AG09319 (cell line): ENCODE data around the gene SGMS1.

Source experiments
- DNase-seq: peaks from one replicate; pipeline ENCODE4 v3.0.0-alpha.2; 2010; ENCODE audit warnings: low read depth; ENCODE audit errors: extremely low read depth
- CTCF ChIP-seq: IDR thresholded peaks from 2 replicates; pipeline ENCODE4 v1.5.1; 2011; ENCODE audit warnings: low read depth, mild to moderate bottlenecking, inconsistent platforms, low read length, moderate library complexity

The SGMS1 gene

GRCh38 chr10:50620899-50621298, 2.9 kb downstream of the SGMS1 start:
- TF ChIP-seq CTCF, result no peak
- DNase-seq, result no peak

DNA sequence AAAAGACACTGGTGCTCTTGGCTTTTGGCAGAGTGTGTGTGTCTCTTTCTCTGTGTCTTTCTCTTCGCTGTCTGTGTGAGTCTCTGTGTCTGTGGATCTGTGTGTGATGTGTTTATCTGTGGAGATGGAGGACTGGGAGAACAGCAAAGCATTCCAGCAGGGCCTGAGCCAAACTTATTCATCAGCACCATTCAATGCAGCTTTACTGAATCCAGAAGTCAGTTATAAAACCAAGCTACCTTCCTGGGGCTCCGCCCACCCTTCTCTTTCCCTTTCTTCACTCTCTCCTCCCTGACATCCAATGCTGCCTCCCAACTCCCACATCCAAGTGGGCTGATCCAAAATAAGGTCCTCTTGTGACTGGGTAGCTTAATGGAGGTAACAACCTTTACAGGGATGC, 3.9 kb downstream of the SGMS1 start:
- DNase-seq, result no peak

DNA sequence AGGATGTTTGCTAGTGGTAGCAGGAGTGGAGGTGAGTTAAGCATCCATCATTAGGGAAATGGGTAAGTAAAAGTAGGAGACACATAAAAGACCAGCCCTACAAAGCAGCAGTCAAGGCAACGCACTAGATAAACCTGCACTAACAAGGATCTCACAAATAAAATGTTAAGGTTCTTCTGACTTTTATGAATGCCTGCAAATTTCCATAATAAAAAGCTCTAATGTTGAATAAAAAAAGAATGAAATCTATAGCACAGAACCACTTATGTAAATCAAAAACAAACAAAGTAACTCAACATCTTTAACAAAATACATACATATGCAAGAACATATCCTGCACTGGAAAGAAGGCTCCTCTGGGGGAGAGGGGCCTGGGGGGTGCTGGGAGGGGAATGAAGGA, 4.6 kb downstream of the SGMS1 start:
- TF ChIP-seq CTCF, result no peak
- DNase-seq, result no peak

More for the DNA sequence above, 3.9 kb downstream of the SGMS1 start:
- no peak for TF ChIP-seq CTCF

DNA sequence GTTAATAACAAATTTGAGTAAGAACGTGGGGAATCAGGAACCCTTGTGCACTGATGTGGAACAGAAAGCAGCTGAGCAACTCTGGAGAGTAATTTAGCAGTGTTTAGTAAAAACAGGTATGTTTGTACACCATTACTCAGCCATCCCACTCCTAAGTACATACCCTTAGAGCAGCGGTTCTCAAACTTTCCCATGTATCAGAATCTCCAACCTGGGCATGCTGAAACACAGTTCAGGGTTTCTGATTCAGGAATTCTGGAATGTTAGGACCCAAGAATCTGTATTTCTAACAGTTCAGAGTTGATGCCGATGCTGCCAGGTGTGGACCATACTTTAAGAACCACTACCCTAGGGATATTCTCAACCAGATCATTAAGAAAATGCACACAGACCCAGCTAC, 5.1 kb downstream of the SGMS1 start:
- TF ChIP-seq CTCF, result no peak
- DNase-seq, result no peak

DNA sequence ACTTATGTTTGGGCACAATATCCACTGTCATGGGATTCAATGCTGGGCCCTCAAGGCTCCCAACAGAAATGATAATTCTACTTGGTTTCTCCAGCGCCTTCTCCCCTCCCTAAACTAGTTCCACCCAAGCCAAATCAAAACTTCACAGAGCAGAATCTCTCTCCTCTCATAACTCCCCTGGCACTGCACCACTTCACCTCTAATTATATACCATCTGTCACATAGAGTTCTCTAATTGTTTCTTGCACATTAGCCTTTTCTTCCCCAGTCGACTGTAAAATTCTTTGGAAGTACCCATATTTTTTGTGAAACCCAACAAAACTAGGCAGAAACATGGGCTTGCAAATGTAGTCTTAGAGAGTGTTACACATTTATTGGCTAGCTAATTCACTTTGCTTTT, 8.1 kb downstream of the SGMS1 start:
- no peak for TF ChIP-seq CTCF
- DNase-seq, result no peak

GRCh38 chr10:50614444-50615137, 9.2 kb downstream of the SGMS1 start:
- DNase-seq, result no peak
- no peak for TF ChIP-seq CTCF

DNA sequence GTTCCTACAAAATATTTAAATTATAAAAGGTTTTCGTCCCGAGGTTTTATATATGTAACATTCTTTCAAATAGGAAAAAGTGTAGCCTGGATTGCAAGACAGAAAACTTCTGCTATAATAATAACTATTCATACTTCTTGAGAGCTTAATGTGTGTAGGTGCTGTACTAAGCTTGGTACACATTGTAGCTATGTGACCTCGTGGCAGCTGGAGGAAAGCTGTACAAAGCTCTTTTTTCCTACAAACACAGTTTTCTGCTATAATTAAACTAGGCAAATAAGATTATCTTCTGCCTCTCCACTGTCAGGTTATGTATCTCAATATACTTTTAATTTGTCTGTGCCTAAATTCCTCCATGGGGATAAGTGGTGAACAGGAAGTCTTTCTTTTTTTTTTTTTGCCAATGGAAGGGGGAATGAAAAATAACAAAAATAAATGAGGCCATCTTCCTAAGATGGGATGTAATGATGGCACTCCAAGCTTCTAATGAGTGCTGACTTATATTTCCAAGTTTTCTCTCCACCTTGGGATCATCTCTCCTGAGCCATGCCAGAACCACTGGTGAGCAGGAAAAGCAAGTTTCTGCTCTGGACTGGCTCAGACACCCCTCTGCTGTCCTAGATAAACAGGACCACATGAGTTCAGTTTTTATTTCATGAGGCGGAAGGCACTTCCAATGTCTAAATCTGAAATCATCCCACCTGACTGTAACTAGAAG, 9.9 kb downstream of the SGMS1 start:
- TF ChIP-seq CTCF, result no peak

More for the DNA sequence above, 9.9 kb downstream of the SGMS1 start:
- no peak for DNase-seq
